GM19455 (cell line): ENCODE data around the gene EREG.

Source experiments
- ATAC-seq: cut with Tn5 transposase; IDR thresholded peaks from one replicate; pipeline ENCODE4 v1.9.1; 2021; ENCODE audit not compliant: unreplicated experiment

The EREG gene

DNA sequence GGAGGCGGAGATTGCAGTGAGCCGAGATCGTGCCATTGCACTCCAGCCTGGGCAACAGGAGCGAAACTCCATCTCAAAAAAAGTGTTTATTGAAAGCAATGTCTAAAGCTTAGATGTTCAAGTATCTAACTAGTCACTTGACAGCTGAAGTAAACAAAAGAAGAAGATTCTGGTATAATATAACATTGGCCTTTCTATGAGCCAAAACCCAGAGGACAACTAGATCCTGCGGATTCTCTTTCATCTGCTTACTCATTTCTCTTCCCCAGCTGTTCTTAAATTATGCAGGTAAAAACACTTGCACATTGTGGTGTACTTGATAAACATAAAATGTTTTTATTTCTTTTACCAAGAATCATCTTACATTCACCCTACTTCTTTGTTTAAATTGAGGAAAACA, 55.9 kb downstream of the EREG start:
- no peak for ATAC-seq

DNA sequence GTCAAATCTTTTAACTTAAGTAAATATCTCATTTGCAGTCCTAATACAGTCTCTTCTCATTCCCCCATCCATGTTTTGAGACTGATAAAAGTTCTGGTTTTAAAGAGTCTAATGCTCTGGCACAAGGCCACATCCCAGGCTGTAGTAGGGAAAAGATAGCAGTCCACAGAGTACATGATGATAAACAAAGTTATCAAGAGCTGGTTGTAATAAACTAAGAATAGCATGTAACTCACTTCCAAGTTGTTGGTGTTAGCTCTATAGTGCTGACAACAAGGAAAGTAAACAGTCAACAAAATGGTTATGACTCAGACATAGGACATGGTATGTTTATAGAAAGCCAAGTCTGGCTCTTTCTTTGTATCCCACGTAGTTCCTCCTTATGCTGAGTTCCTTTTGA, 58.2 kb downstream of the EREG start:
- no peak for ATAC-seq

DNA sequence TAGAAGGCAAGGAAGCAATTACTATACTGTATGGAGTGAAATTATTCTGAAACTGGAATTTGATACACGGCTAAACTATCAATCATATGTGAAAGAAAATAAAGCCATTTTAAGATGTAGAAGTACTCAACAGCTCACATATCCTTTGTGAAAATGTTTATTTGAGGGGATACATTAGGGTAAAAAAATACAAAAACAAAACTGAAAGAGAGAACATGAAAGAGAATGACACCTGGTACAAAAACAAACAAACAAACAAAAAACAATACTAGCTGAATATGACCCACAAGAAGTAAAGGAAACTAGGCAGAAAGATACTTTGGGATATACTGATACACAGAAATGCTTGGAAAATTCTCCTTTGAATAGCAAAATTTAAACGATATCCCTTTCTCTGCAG, 59.2 kb downstream of the EREG start:
- no peak for ATAC-seq

DNA sequence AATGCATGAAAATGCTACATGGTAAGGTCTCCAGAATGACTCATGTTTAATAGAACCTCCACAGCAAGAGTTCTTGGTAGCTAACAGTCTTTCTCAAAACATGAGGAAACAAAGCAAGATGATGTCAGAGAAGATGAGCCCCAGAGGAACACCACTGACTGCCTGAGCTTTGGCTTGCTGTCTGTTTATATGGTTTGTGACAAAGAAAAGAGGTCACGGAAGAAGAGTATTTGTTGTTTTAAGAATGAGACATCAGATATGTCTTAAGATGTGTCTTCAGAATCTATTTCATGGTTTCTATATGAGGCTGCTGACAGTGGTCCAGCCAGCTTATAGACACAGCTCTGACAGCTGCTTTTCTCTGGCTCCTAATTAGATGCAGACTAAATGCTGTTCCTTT, 61.2 kb downstream of the EREG start:
- ATAC-seq: no peak

DNA sequence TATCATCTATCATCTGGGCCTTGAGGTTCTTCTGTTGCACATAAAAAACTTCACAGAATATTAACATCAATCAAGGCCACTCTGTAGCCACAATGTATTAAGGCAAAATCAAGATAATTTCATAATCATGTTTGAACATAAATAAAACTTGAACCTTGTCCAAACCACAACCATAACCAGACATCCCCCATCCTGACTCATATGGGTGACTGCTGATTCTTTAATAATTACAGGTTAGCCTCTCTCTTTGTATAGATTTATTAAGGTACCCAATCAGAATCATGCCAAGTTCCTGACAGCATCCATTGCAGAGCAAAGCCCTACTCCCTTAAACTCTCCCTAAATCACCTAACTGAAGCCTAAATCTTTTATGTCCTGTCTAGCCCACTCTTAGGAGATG, 63.3 kb downstream of the EREG start:
- ATAC-seq: no peak

DNA sequence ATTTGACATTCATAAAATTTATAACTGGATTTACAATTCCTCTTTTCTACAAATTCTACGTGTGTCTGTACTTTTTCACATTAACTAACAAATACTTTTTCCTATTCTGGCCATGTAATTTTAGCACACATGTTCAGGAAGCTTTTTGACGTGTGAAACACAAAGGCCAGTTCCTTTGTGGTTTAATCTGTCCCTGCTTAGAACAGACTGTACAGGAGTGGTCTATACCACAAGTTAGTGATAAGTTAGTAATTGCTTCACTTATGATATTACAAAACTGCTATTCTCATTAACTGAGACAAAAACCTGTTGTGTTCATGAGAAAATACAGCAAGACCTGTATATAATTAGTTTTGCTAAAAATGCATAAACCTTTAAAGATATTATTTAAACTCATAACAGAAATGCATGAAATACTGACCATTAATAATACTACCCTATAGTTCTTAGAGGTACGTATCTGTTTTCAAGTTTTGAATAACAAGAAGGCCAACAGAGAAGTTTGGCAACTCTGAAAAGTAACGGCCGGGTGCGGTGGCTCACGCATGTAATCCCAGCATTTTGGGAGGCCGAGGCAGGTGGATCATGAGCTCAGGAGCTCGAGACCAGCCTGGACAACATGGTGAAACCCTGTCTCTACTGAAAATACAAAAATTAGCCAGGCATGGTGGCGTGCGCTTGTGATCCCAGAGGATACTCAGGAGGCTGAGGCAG, 66.3 kb downstream of the EREG start:
- ATAC-seq: peak; percentile 56

DNA sequence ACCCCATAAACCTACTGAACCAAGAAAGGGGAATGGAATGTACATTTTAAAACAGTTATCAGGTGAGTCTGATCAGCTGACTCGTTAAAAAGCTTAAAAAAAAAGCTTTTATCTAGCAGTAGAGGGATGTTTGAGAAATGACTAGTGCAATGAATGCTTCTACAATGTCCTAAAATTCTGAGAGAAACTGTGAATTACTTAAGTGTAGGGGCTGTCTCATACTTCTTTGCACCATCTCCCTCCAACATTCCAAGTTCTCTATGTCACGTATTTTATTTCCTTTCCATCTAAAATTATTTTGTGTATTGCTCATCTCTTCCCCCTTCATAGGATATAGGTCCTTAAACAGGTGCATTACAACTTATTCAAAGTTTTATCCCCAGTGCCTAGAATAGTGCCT, 68.1 kb downstream of the EREG start:
- ATAC-seq: no peak

DNA sequence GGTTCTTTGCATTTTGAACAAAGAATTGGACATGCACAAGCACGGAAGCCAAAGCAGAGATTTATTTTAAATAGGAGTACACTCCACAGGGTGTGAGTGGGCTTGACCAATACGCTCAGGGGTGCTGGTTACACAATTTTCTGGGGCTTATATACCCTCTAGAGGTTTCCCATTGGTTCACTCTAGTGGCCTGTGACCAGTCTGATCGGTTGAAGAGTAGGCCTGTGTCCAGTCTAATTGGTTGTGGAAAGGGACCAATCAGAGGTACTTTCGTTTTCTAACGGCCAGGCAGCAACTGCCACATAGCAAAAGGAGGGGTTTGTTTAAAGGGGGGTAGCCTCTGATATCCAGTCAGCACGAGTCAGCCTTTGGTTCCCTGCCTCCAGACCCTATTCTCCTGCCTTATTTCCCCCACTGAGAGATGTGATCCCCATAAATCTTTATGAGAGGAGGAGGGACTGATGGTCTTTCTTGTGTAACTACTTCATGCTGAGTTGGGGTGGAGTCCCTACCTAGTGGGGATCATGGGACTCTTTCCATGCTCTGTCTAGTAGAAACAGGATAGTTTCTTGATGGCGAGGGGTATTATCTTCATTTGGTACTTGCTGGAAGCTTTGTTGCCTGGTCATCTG, 68.7 kb downstream of the EREG start:
- ATAC-seq: no peak

DNA sequence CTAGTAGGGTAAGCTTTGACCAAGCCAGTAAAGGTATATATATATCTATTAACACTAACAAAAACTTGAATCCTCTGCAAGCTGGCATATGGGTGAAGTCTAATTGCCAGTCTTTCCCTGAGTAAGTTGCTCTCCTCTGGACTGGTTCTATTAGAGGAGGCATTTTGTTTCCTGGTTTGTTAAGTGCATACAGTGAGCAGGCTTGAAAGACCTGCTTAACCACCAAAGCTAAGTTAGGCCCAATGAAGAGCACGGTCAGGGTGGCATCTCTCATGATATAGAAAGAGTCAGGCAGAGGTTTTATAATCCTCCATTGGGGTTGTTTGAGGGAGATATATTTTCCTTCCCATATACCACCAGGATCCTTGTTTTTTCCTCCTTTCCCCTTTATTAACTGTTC, 70.4 kb downstream of the EREG start:
- no peak for ATAC-seq

DNA sequence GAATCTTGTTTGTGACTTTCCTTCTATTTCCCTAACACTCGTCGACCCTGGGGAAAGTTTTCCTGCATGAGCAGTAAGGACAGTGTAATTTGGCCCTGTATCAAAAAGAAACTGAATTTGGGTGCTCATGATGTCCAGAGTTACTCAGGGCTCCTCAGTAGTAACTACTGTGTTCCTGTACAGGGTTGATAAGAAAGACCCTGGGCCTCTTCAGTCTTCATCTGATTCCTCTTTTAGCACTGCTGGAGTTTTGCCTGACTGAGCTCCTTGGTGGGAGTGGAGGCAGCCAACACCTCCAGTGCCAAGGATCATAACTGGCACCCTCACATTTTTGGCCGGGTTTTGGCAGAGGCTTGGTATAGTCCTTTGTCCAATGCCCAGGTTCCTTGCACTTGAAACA, 72.9 kb downstream of the EREG start:
- ATAC-seq: no peak
